GM20000 (cell line): Measurements from ENCODE around the gene CACNG7.

Experiments
- DNase-seq: peaks from one replicate; pipeline ENCODE4 v3.0.0; 2012; ENCODE audit warnings: low spot score
- CTCF ChIP-seq: IDR thresholded peaks from 2 replicates; pipeline ENCODE4 v1.5.1; 2012; ENCODE audit warnings: mild to moderate bottlenecking, control low read depth; ENCODE audit errors: extremely low read depth, missing control alignments

The CACNG7 gene

DNA sequence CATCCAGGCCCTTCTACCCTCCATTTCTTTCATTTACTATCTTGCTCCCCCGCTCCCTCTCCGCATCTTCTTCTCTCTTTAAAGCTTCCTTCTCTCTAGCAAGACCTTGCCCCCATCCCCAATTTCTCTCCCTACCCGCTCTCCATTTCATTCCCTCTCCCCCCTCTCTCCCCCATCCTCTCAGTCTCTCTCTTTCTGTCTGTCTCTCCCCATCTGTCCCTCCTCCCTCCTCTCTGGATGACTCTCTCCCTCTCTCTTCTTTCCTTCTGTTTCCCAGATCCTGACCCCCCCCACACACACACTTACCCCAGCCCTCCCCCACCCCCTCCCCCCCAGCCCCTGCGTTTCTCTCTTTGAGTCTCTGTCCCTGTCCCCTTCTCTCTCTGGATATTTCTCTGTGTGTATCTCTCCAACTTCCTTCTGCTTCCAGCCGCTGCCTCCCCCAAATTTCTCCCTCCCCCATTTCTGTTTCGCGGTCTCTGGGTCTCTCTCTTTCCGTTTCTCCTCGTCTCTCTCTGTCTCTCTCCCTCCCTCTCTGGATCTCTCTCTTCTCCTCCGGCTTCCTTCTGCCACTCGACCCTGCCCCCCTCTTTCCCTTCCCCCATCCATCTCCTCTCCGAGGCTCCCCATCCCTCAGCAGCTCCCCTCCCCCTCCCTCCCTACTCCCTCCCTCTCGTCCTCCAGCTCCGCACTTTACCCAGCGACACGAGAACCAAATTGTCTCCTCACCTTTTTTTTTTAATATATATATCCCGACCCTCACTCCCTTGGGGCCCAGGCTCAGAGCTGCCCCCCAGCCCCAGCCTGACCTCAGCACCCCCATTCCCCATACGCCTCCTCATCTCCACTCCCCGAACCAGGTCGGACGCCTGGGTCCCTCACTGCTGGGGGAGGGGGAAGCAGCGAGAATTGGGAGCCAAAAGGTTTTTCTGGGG lies 50.0 kb downstream of the CACNG7 start:
- no peak for DNase-seq
- no peak for TF ChIP-seq CTCF

DNA sequence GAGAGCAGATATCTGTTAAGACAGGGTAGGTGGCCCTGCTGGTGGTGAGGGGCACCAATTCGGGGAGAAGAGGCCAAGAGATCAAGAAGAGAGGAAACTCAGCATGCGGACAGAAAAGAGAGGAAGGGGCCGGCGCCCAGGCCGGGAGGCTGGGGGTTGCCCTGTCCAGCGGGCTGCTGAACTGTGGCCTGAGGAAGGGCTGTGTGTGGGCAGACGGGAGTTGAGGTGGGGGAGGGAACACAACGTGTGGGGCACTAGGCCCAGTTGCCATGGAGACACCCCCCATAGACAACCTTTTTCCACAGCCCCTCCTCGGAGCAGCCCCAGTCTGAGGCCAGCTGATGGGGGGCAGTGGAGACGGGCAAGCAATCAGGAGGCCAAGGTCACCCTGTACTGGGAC lies 51.1 kb downstream of the CACNG7 start:
- TF ChIP-seq CTCF = no peak
- DNase-seq = no peak

GRCh38 chr19:53960886-53961285 lies 51.8 kb downstream of the CACNG7 start:
- TF ChIP-seq CTCF = no peak
- no peak for DNase-seq

- no peak for TF ChIP-seq CTCF
- DNase-seq = no peak
Measured at GRCh38 chr19:53961523-53962356, 52.7 kb downstream of the CACNG7 start.

- no peak for TF ChIP-seq CTCF
- no peak for DNase-seq
Measured at GRCh38 chr19:53962887-53963431, 53.9 kb downstream of the CACNG7 start, which contains the start of gene CACNG8. TSS of gene CACNG8 (plus strand) at chr19:53962937.

- no peak for DNase-seq
- TF ChIP-seq CTCF = no peak
Measured at GRCh38 chr19:53965091-53965490, 56.0 kb downstream of the CACNG7 start.
